HL-60 (cell line): ENCODE measurements around the gene VTCN1.

ENCODE experiments used
- DNase-seq, 2 experiments: peaks; one replicate each; pipeline ENCODE4 v3.0.0-alpha.2; 2010 to 2020; ENCODE audit warnings: low read depth in 1 of 2, low spot score in 1 of 2
- H3K27ac ChIP-seq: fragments of 250-450 bp; sonication (Bioruptor Pico); replicated peaks from 2 replicates; pipeline ENCODE4 v1.5.1; 2020; ENCODE audit warnings: mild to moderate bottlenecking, moderate library complexity
- H3K27me3 ChIP-seq: fragments of 250-450 bp; sonication (Bioruptor Pico); 2 replicates; pipeline ENCODE4 v1.5.1; 2021; ENCODE audit warnings: mild to moderate bottlenecking, moderate library complexity; ENCODE audit not compliant: insufficient read depth, poor library complexity, severe bottlenecking
- H3K4me3 ChIP-seq: replicated peaks from 2 replicates; pipeline ENCODE4 v1.5.1; 2011; ENCODE audit warnings: mild to moderate bottlenecking, control low read depth, low read length; ENCODE audit not compliant: insufficient read depth
- GABPA ChIP-seq: IDR thresholded peaks from 2 replicates; pipeline ENCODE4 v1.6.1; 2012; ENCODE audit warnings: low read depth
- POLR2AphosphoS5 ChIP-seq: IDR thresholded peaks from 2 replicates; pipeline ENCODE4 v1.6.1; 2012; ENCODE audit warnings: low read depth
- SPI1 ChIP-seq: IDR thresholded peaks from 2 replicates; pipeline ENCODE4 v1.6.1; 2012; ENCODE audit warnings: low read depth, mild to moderate bottlenecking, borderline replicate concordance
- TF ChIP-seq, protein P1 (sequence below): IDR thresholded peaks from one replicate; pipeline ENCODE4 v1.5.1; 2011; ENCODE audit warnings: low read length, control low read depth, inconsistent platforms; ENCODE audit not compliant: insufficient read depth
- TF ChIP-seq, protein P2 (sequence below): IDR thresholded peaks from 2 replicates; pipeline ENCODE4 v1.6.1; 2012; ENCODE audit warnings: low read depth; ENCODE audit not compliant: insufficient replicate concordance

The VTCN1 gene

DNA sequence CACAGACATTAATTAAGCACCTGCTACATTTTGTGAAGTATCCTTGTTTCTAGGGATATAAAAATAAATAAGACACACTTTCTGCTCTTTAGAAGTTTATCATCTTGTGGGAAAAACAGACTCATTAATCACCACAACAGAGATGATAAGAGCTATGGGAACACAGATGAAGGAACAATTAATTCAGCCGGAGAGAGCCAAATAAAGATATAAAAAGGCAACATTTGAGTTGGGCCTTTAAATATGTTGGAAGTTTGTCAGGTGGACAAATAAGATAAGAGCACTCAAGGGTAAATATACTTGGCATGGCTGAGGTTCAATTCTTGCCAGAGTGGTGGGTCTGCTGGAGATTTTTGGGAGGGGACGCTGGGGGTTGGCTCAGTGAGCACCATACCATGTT lies 34.2 kb upstream of the VTCN1 start:
- TF ChIP-seq SPI1 (no peak), POLR2AphosphoS5 (no peak), GABPA (no peak)
- TF ChIP-seq, protein P1, sequence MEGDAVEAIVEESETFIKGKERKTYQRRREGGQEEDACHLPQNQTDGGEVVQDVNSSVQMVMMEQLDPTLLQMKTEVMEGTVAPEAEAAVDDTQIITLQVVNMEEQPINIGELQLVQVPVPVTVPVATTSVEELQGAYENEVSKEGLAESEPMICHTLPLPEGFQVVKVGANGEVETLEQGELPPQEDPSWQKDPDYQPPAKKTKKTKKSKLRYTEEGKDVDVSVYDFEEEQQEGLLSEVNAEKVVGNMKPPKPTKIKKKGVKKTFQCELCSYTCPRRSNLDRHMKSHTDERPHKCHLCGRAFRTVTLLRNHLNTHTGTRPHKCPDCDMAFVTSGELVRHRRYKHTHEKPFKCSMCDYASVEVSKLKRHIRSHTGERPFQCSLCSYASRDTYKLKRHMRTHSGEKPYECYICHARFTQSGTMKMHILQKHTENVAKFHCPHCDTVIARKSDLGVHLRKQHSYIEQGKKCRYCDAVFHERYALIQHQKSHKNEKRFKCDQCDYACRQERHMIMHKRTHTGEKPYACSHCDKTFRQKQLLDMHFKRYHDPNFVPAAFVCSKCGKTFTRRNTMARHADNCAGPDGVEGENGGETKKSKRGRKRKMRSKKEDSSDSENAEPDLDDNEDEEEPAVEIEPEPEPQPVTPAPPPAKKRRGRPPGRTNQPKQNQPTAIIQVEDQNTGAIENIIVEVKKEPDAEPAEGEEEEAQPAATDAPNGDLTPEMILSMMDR = no peak
- TF ChIP-seq, protein P2, sequence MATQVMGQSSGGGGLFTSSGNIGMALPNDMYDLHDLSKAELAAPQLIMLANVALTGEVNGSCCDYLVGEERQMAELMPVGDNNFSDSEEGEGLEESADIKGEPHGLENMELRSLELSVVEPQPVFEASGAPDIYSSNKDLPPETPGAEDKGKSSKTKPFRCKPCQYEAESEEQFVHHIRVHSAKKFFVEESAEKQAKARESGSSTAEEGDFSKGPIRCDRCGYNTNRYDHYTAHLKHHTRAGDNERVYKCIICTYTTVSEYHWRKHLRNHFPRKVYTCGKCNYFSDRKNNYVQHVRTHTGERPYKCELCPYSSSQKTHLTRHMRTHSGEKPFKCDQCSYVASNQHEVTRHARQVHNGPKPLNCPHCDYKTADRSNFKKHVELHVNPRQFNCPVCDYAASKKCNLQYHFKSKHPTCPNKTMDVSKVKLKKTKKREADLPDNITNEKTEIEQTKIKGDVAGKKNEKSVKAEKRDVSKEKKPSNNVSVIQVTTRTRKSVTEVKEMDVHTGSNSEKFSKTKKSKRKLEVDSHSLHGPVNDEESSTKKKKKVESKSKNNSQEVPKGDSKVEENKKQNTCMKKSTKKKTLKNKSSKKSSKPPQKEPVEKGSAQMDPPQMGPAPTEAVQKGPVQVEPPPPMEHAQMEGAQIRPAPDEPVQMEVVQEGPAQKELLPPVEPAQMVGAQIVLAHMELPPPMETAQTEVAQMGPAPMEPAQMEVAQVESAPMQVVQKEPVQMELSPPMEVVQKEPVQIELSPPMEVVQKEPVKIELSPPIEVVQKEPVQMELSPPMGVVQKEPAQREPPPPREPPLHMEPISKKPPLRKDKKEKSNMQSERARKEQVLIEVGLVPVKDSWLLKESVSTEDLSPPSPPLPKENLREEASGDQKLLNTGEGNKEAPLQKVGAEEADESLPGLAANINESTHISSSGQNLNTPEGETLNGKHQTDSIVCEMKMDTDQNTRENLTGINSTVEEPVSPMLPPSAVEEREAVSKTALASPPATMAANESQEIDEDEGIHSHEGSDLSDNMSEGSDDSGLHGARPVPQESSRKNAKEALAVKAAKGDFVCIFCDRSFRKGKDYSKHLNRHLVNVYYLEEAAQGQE = no peak
- H3K27ac ChIP-seq = no peak overlapping the region

DNA sequence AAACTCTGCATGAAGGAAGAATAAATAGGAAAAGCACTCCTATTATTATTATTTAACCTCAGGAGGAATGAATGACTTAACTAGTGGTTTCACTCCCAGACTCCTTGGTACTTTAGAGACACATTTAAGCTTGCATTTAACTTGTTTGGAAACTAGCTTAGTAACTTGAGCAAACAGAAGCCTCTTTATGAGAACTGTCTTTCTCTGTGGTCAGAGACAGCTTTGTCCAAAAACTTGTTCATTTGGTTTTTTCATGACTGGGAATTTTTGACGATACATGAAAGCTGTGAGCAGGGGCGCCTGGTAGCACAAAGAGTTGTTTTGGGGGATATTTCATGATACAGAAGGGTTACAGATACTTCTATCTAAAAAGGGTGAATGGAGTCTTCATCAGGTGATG lies 33.6 kb upstream of the VTCN1 start:
- TF ChIP-seq, protein P2 = no peak
- TF ChIP-seq GABPA (no peak), POLR2AphosphoS5 (no peak), SPI1 (no peak)
- TF ChIP-seq, protein P1 = no peak
- Histone ChIP-seq H3K27ac (no peak overlapping the region), H3K4me3 (no peak overlapping the region), H3K27me3 (no peaks in the 10 kb centered on the region)
- DNase-seq = no peak

More for the DNA sequence above, 34.2 kb upstream of the VTCN1 start:
- no peaks in the 10 kb centered on the region for H3K27me3 ChIP-seq
- no peak for DNase-seq
- H3K4me3 ChIP-seq = no peak overlapping the region

DNA sequence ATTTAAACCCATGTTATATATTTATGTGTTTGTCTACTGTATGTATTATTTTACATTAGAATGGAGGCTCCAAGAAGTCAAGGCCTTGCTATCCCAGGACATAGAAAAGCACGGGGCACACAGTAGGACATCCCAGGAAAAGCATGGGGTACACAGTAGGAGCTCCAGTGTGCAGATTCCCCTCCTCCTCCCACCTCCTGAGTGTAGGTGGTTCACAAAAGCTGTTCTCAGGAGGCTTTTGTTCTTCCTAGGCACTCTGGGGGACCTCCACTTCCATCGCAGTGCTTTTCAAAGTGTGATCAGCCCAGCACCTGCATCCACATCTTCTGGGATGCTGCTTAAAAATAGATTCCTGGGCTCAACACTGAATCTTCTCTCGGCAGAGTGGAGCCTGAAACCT lies 30.8 kb upstream of the VTCN1 start:
- DNase-seq = no peak
- no peak overlapping the region for H3K27ac ChIP-seq
- H3K4me3 ChIP-seq = no peak overlapping the region
- TF ChIP-seq SPI1 = no peak
- TF ChIP-seq, protein P1 = no peak
- TF ChIP-seq, protein P2 = no peak
- TF ChIP-seq POLR2AphosphoS5 = no peak
- no peak for TF ChIP-seq GABPA
- H3K27me3 ChIP-seq = no peaks in the 10 kb centered on the region
